BJ (cell line): ENCODE results near the gene PPP3CA. TPM values are rescaled to one million over a fixed set of nuclear protein-coding genes. Genes with fewer than 3 reads are reported as not detected.

ENCODE experiments used
- CTCF ChIA-PET: fragments of 350-600 bp; formaldehyde crosslinking; extraction: SDS; loops from one replicate; lab custom pipeline; 2021; ENCODE audit warnings: antibody characterized with exemption, inconsistent platforms; lab: Yijun Ruan, JAX
- POLR2A ChIA-PET: fragments of 300-600 bp; sonication (Branson Sonifier 250); formaldehyde crosslinking; extraction: SDS; loops from one replicate; lab custom pipeline; 2021; ENCODE audit warnings: antibody characterized with exemption; lab: Charles Lee
- DNase-seq: peaks from one replicate; pipeline ENCODE4 v3.0.0-alpha.2; 2011; ENCODE audit warnings: low read depth
- H3K27me3 ChIP-seq: 2 replicates; pipeline ENCODE4 v1.6.0; 2011; ENCODE audit warnings: low read length; ENCODE audit not compliant: control insufficient read depth, insufficient read depth
- H3K36me3 ChIP-seq: 2 replicates; pipeline ENCODE4 v1.5.1; 2011; ENCODE audit warnings: low read length; ENCODE audit not compliant: control insufficient read depth, insufficient read depth
- H3K4me3 ChIP-seq: 2 replicates; pipeline ENCODE4 v1.5.1; 2011; ENCODE audit warnings: low read depth, mild to moderate bottlenecking, control low read depth, low read length
- polyA plus RNA-seq: library from polyadenylated mRNA; depleted of rRNA; stranded (reverse); fragments of >200 nt; gene quantifications from 2 replicates; pipeline ENCODE4 v1.2.3, GENCODE V29; 2011
- TF ChIP-seq, protein P1 (sequence below): IDR thresholded peaks from 2 replicates; pipeline ENCODE4 v1.5.1; 2011; ENCODE audit warnings: low read depth, mild to moderate bottlenecking, control low read depth, inconsistent platforms, low read length, moderate library complexity; ENCODE audit not compliant: insufficient read depth

The PPP3CA gene
- polyA plus RNA-seq, 1 experiment, result 10.6 TPM

DNA sequence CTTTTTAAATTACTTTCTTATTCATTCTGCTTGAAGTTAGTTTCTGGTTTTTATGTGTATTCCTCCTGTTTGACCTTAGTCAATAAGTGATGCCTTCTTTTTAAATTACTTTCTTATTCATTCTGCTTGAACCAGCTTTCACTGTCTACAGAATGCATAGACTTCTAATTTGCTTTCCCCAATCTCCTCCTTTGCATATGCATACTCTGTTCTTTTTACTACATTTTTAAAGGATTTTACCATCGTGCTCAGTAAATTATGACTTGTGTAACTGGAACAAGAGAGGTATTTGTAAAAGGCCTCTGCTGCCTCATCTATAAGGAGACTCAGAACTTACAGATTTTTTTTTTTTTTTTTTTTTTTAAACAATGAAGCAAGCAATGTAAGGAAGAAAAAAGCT lies 228.7 kb downstream of the PPP3CA start:
- DNase-seq, result no peak
- TF ChIP-seq, protein P1, sequence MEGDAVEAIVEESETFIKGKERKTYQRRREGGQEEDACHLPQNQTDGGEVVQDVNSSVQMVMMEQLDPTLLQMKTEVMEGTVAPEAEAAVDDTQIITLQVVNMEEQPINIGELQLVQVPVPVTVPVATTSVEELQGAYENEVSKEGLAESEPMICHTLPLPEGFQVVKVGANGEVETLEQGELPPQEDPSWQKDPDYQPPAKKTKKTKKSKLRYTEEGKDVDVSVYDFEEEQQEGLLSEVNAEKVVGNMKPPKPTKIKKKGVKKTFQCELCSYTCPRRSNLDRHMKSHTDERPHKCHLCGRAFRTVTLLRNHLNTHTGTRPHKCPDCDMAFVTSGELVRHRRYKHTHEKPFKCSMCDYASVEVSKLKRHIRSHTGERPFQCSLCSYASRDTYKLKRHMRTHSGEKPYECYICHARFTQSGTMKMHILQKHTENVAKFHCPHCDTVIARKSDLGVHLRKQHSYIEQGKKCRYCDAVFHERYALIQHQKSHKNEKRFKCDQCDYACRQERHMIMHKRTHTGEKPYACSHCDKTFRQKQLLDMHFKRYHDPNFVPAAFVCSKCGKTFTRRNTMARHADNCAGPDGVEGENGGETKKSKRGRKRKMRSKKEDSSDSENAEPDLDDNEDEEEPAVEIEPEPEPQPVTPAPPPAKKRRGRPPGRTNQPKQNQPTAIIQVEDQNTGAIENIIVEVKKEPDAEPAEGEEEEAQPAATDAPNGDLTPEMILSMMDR, result no peak
- CTCF ChIA-PET, result no interaction called here
- POLR2A ChIA-PET, result no interaction called here
- Histone ChIP-seq H3K4me3 (no peak overlapping the region), H3K36me3 (no peaks in the 10 kb centered on the region), H3K27me3 (no peaks in the 10 kb centered on the region)

DNA sequence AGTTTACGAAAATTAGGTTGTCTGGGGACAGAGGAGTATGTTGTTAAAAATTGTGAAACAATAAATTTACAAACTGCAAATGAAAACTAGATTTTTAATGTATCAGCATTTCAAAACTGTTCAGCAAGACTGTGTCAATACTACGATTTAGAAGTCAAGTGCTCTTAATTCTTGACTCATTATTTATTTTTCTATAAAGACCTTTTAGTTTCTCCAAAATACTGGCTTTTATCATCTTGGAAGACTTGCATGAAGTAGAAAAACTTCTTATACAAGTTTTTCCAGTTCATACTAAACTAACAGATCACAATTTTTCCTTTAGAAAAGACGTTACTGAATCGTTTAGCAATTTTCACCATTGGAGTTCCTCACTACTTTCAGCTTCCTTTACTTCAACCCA lies 231.4 kb downstream of the PPP3CA start:
- CTCF ChIA-PET, result no interaction called here
- Histone ChIP-seq H3K4me3 (no peak overlapping the region), H3K36me3 (peaks cover 2% of the 10 kb centered on the region; the same call in 1 of the 2 replicates), H3K27me3 (no peaks in the 10 kb centered on the region)
- no peak for DNase-seq
- POLR2A ChIA-PET, result no interaction called here
- TF ChIP-seq, protein P1, result no peak

DNA sequence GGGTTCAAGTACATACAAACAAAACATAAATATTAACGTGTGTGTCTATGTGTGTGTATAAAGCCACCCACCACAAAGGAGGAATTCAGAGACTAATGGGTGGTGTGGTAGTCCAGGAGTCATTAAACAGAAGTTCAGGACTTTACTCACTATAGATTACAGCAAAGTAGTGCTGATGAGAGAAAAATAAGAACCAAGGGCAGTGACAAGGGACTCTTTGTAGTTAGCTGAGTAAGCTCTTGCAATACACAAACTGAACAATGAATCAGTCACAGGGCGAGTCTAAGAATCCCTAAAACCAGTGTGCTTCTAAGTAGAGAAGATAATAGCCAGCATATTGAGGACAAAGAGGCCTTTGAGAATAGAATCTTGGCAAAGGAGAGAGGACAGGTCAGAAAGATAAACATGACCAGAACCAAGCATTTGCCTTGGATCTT lies 232.4 kb downstream of the PPP3CA start:
- Histone ChIP-seq H3K36me3 (peaks cover 2% of the 10 kb centered on the region; the same call in 1 of the 2 replicates), H3K27me3 (no peaks in the 10 kb centered on the region), H3K4me3 (no peak overlapping the region)
- no peak for DNase-seq
- ChIA-PET POLR2A (no interaction called here), CTCF (interaction anchor here (0.9 to 1.1 kb wide), 2 partner anchors 9 to 14 kb away, joined by 3 to 4 read pairs; no protein-coding TSS in a partner anchor)
- TF ChIP-seq, protein P1, result no peak

DNA sequence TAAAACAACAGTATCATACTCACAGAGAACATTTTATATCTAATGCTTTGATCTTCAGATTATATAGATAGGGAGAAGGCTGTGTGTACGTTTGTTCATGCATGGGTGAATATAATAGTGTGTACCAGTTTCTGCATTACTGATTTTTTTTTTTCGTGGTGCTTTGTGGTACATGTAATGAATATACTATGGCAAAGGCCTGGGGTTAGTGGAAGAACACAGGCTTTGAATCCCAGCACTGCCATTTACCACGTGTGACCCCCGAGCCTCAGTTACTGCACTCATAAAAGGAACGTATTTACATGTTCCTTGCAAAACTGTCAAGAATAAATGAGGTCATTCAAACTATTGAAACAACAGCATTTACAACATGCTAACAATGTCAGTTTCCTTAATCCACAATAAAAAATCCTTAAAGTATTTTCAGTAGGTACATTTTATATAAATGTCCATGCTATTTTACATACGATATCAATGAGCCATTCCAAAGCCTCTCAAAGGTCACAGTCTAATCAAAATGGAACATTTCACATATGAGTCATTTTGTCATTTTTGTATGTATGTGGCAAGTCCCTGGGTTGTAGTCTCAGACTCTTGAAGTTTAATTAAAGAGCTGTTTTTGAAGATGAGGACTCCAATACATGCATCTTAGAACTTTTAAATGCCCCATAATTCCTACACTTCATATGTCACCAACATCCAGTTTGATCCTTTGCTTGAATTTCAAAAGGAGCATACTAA lies 242.8 kb downstream of the PPP3CA start:
- TF ChIP-seq, protein P1, result no peak
- POLR2A ChIA-PET, result no interaction called here
- CTCF ChIA-PET, result interaction anchor here (0.7 to 1.1 kb wide), 2 partner anchors 9 to 11 kb away, joined by 3 read pairs; no protein-coding TSS in a partner anchor
- DNase-seq, result no peak
- Histone ChIP-seq H3K4me3 (no peak overlapping the region), H3K27me3 (no peaks in the 10 kb centered on the region), H3K36me3 (no peaks in the 10 kb centered on the region; the same call in 1 of the 2 replicates)

DNA sequence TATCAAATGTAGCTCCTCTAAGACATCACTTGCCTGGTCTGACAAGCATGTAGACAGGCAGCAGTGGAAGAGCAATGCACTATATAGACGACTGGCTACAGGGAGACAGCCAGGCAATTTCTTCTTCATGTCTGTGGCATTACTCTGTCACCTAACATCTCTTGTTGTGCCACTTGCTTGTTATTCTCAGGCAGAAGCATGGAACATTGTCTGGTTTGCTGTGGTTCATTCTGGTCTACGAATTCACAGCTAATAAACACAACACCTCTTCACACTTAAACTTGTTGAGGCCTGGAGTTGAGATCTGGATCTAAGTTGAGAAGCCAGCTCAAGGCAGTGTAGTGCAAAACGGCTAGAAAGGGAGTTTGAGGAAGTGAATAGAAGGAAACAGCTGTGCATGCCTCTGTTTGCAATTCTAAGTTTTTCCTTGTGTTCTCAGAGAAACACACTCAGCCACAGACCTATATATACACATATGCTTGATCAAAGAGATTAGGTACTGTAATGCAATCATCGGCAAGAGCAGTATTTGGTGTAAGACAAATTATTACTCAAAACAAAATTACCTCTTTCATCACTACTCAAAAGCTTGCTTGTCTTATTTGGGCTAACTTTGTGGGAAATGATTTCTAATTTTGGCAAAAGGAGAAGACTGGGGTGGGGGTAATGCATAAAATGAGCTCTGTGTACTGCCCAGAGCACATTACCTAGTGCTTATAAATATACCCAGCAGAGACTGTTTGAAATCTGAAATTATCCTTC lies 243.8 kb downstream of the PPP3CA start:
- CTCF ChIA-PET, result interaction anchor here (1.1 kb wide), 1 partner anchor 8 kb away, joined by 3 read pairs; no protein-coding TSS in a partner anchor
- Histone ChIP-seq H3K36me3 (no peaks in the 10 kb centered on the region; the same call in 1 of the 2 replicates), H3K4me3 (no peak overlapping the region), H3K27me3 (no peaks in the 10 kb centered on the region)
- TF ChIP-seq, protein P1, result no peak
- no peak for DNase-seq
- POLR2A ChIA-PET, result no interaction called here
